Duodenal mucosa (tissue), 2 donors: ENCODE results near the gene EVA1A.

Experiments
- H3K27ac ChIP-seq: one replicate; pipeline ENCODE4 v1.7.0; 2013; ENCODE audit warnings: low read depth, low read length
- H3K27me3 ChIP-seq, 2 donors: one replicate each; pipeline ENCODE4 v1.7.0; 2013; ENCODE audit warnings: low read length in 2 of 2, control low read depth in 1 of 2; ENCODE audit not compliant: insufficient read depth in 2 of 2, control insufficient read depth in 1 of 2
- H3K36me3 ChIP-seq, 2 donors: one replicate each; pipeline ENCODE4 v1.7.0; 2013; ENCODE audit warnings: low read length in 2 of 2, control low read depth in 1 of 2; ENCODE audit not compliant: insufficient read depth in 2 of 2, control insufficient read depth in 1 of 2
- H3K4me1 ChIP-seq, 2 donors: one replicate each; pipeline ENCODE4 v1.7.0; 2013; ENCODE audit warnings: low read length in 2 of 2, control low read depth in 1 of 2; ENCODE audit not compliant: insufficient read depth in 2 of 2, control insufficient read depth in 1 of 2
- H3K4me3 ChIP-seq, 2 donors: one replicate each; pipeline ENCODE4 v1.7.0; 2013; ENCODE audit warnings: low read length in 2 of 2, low read depth in 1 of 2
- H3K9ac ChIP-seq, 2 donors: one replicate each; pipeline ENCODE4 v1.7.0; 2013; ENCODE audit warnings: low read length in 2 of 2, low read depth in 1 of 2
- H3K9me3 ChIP-seq, 2 donors: one replicate each; pipeline ENCODE4 v1.7.0; 2013; ENCODE audit warnings: low read length in 2 of 2, control low read depth in 1 of 2; ENCODE audit not compliant: control insufficient read depth in 1 of 2

EVA1A gene, protein sequence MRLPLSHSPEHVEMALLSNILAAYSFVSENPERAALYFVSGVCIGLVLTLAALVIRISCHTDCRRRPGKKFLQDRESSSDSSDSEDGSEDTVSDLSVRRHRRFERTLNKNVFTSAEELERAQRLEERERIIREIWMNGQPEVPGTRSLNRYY

DNA sequence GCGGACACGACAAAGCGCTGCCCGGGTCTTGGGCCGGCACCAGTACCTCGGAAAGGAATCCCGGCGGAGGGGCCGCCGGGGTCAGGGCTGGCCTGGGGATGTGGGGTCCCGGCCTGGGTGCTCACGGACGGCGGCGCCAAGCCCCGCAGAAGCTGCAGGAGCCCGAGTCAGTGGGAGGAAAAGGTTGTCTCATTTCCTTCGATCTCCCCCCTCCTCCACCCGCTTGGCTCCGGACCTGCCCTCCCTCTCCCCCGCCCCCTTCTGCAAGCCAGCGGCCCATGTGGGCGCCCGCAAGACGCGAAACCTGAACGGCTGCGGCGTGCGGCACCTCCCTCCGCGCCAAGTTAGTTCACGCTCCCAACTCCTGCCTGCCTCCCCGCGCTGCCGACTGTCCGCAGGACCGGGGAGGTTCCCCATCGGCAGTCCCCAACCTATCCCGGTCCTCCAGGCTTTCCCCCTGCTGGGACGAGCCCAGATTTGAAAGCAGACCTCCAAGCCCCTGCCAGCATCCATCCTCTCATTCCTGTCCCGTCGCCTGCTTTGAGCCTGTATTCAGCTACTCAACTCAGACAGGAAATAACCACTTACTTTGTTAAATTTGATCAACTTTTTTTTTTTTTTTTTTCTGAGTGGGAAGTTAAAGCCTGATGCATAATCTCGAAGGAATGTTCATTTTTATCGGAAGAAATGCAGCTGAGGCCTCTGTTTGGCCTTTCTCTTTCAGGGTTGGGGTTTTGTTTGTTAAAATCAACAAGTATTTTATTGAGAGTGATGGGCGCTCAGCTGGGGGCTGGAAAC lies at the start of gene EVA1A:
Gene EVA1A, minus strand, starts transcription at position 172 of the 798 bp plus-strand sequence. CDS start 42,799 bp downstream, outside the sequence.
- no peaks in the 10 kb centered on the region for H3K36me3 ChIP-seq
- H3K9ac ChIP-seq = peak within 1 kb of the TSS; percentile 33 to 35
- peak within 1 kb of the TSS; percentile 69 to 76 for H3K4me3 ChIP-seq
- H3K4me1 ChIP-seq = peaks cover 9 to 12% of the 10 kb centered on the region in 2 donors
- H3K27ac ChIP-seq = peak within 1 kb of the TSS; percentile 55
- H3K27me3 ChIP-seq = no peaks in the 10 kb centered on the region
- no peaks in the 10 kb centered on the region for H3K9me3 ChIP-seq

DNA sequence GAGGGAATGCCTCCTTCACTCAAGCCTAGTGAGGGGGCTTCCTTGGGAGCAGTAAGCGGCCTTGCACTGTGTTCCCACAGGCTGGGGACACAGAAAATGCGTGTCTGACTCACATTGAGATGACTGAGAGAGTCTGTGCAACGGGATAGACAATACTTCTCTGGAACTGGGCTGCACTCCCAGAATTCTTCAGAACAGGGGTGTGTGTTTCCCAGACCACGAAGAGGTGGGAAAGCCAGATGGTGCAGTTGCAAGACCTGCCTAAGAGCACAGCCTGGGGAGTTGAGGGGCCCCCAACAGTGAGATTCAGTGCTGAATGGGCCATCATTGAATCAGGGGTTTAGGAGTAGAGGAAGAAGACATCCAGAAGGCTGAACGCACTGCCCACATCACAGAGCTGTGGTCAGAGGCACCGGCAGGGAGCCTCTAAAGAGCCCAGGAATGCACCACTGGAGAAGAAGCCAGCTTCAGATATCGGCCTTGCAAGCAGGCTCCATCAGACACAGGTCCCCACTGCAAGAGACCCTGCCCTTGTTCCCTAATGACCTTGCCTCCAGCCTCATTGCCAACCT lies 49.3 kb upstream of the EVA1A start:
- Histone ChIP-seq H3K4me3 (no peak overlapping the region), H3K27me3 (peaks cover 2 to 3% of the 10 kb centered on the region in 2 donors), H3K27ac (no peak overlapping the region), H3K36me3 (no peaks in the 10 kb centered on the region), H3K9ac (no peak overlapping the region), H3K9me3 (no peaks in the 10 kb centered on the region), H3K4me1 (peaks cover 8 to 18% of the 10 kb centered on the region in 2 donors)

DNA sequence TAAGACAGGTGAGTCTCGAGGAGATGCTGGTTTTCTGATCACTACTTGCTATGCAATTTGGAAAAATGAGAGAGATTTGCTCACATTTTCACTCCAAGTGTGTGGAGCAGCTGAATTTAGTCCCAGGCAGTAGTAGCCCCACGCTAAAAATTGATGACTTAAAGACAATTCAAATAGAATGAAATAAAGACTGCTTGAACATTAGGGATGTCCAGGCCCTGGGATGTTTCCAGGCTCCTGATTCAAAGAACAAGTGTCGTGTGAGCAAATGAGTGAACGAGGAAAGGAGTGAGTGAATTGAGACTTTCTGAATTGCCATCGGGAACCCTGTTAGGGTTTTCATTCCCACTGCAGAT lies 48.6 kb upstream of the EVA1A start:
- Histone ChIP-seq H3K9ac (no peak overlapping the region), H3K4me3 (no peak overlapping the region), H3K27ac (no peak overlapping the region), H3K9me3 (no peaks in the 10 kb centered on the region), H3K27me3 (peaks cover 2 to 3% of the 10 kb centered on the region in 2 donors), H3K36me3 (no peaks in the 10 kb centered on the region), H3K4me1 (peaks cover 8 to 18% of the 10 kb centered on the region in 2 donors)

DNA sequence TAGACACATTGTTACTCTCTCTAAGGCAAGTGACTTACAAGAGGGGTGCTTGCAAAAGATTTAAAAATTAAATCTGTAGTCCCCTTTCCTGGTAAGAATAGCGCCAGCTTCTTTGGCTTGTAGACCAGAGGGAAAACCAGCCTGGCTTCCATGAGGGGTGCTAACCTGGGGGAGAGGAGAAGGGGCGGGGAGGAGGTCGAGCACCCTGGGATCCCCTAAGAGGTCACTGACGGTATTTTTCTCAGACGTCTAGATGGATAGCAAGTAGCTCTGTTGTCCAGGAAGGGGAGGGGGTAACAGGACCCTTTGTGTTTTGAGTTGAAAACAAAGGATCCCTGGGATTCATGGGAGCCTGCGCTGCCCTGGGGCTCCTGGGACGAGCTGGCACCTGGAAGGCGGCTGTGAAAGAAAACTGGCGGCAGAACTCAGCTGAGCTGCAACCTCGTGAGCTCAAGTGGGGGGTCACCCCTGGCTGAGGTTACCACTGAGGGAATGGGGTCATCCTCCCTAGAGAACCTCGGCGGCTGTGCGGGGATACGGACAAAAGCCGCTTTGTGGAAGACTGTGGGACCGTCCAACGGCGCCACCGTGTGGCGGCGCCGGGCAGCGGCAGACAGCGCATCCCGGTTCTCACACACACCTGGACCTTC lies 48.1 kb upstream of the EVA1A start:
- Histone ChIP-seq H3K9ac (no peak overlapping the region), H3K27me3 (peaks cover 2 to 3% of the 10 kb centered on the region in 2 donors), H3K27ac (no peak overlapping the region), H3K9me3 (no peaks in the 10 kb centered on the region), H3K36me3 (no peaks in the 10 kb centered on the region), H3K4me3 (peak overlapping the region; percentile 49 to 51), H3K4me1 (peaks cover 8 to 18% of the 10 kb centered on the region in 2 donors)

DNA sequence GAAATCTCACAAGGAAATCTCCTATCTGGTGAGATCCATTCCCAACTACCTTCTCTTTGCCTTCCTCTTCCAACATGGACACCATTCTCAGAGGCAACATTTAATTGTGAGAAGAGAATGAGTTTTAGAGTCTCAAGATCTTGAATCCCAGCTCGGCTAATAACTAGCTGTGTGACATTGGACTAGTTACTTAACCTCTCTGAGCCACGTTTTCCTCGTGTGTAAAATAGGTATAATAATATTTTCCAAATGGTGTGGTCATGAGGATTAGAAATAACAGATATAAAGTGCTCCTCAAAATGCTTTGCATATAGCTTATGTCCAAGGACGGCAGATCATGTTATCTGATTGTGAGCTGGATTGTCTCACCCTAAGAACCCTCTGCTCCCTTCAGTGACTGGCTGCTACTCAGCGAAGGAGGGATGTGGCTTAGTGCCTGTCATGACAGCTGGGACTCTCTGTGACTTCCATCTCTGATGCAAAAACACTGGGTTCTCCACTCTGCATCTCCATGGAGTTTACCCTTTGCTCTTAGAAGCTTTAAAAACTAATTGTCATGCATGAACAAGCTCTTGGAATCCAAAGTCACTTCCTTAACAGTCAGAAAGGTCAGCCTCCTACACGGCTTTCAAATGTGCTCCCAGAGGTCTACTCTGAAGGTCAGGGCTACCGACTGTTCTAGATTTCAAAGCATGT lies 47.4 kb upstream of the EVA1A start:
- no peak overlapping the region for H3K27ac ChIP-seq

DNA sequence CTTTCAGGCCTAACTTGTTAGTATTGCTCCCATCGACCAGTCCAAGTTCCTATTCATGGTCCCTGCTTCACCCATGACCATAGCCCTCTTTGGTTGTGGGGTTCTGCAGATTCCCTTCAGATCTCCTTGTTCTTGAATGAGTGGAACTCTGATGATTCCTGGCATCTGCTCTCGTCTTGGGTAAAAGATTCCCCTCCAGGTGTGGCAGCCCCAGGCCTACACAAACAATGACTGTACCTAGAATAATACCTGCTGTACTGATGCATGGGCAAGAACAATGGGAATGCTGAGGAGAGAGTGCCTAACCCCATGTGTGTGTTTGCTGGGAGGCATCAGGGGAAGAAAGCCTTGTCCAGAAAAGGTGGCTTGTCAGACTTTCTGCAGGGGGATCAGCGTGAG lies 46.7 kb upstream of the EVA1A start:
- Histone ChIP-seq H3K36me3 (no peaks in the 10 kb centered on the region), H3K27me3 (peaks cover 2 to 3% of the 10 kb centered on the region in 2 donors), H3K9me3 (no peaks in the 10 kb centered on the region), H3K27ac (no peak overlapping the region), H3K4me1 (peaks cover 11 to 26% of the 10 kb centered on the region in 2 donors), H3K4me3 (no peak overlapping the region), H3K9ac (no peak overlapping the region)

More for the DNA sequence above, 47.4 kb upstream of the EVA1A start:
- no peak overlapping the region for H3K4me3 ChIP-seq
- peaks cover 8 to 23% of the 10 kb centered on the region in 2 donors for H3K4me1 ChIP-seq
- H3K27me3 ChIP-seq = peaks cover 2 to 3% of the 10 kb centered on the region in 2 donors
- no peaks in the 10 kb centered on the region for H3K36me3 ChIP-seq
- H3K9ac ChIP-seq = no peak overlapping the region
- H3K9me3 ChIP-seq = no peaks in the 10 kb centered on the region

DNA sequence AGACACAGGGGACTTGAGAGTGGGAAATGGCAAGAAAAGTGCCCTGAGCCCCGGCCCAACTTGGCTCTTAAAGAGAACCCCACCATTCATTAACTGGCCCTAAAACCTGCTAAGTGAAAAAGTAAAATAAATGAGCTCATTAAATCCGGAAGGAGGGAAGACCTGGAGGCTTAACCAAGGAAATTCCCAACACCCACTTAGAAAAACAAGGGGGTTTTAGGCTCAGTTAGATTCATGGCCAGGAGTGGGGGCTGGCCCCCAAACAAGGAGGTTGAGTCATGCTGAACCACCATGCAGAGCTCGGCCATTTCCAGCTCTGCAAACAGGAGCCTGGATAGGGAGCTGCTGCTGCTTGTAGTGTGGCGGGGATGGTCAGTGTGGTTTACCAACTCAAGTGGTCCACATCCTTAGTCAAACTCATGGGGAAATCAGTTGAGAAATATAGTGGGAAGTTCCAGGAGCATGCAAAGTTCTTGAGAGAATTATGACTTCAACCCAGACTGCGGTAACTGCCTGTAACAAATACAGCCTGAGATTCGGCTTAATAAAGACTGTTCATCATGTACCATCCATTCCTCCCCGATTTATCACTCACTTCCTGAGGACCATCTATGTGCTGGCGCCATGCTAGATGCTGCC lies 46.1 kb upstream of the EVA1A start:
- Histone ChIP-seq H3K4me1 (peaks cover 15 to 30% of the 10 kb centered on the region in 2 donors), H3K36me3 (no peaks in the 10 kb centered on the region), H3K4me3 (no peak overlapping the region), H3K27ac (no peak overlapping the region), H3K27me3 (peaks cover 2 to 3% of the 10 kb centered on the region in 2 donors), H3K9ac (no peak overlapping the region), H3K9me3 (no peaks in the 10 kb centered on the region)

DNA sequence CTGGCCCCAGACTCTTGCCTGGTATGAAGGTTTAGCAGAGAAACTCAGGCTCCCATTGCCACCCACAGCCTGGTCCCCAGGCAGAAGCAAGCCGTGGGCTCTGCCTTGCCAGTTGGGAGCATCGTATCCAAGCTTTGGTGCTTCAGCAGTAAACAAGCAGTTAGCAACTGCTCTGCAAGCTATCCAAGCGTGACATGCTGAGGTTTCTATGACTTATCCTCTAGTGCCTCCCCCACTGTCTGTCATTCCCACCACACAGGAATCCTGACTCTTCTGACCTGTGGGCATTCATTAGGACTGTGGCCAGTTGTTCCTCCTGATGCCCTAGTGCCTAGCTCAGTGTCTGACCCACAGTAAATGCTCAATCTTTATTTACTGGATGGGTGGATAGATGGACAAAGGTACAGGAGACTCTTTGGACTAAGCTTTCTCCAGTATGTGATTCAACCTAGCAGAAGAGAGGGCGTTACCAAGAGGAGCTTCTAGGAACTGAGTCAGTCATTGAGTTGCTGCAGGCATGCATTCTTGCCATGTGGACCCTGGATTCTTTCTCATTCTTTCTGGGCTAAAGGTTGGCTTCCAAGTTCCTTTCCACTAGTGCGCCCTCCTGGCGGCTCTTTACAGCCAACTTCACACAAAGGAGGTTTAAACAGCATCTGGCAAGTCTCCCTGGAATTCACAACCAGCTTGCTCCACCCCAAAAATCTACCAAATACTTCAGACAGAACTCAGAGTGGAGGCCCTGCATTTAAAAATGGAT lies 45.2 kb upstream of the EVA1A start:
- no peaks in the 10 kb centered on the region for H3K9me3 ChIP-seq
- no peaks in the 10 kb centered on the region for H3K36me3 ChIP-seq
- no peak overlapping the region for H3K4me3 ChIP-seq
- H3K27ac ChIP-seq = no peak overlapping the region
- no peak overlapping the region for H3K9ac ChIP-seq
- H3K4me1 ChIP-seq = peaks cover 15 to 30% of the 10 kb centered on the region in 2 donors
- H3K27me3 ChIP-seq = peaks cover 0 to 3% of the 10 kb centered on the region in 2 donors

DNA sequence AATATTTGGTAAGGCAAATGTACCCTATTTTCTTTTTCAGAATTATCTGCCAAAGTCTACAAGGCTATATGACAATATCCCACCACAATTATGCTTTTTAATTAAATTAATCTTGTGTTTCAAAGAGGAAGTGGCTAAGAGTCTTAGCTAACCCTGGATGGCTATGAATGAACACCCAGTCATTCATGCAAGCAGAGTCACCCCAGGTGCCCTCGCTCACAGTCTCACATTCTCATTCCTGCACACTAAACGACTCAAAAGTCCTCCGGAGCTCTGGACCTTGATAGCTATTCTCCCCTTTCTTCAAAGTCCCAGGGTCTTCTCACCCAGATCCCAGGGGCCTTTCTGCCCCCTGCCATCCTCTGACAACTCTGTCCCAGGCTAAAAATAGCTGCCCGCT lies 43.7 kb upstream of the EVA1A start:
- Histone ChIP-seq H3K4me3 (no peak overlapping the region), H3K4me1 (peaks cover 25 to 34% of the 10 kb centered on the region in 2 donors), H3K9me3 (no peaks in the 10 kb centered on the region), H3K9ac (no peak overlapping the region), H3K27me3 (peaks cover 0 to 3% of the 10 kb centered on the region in 2 donors), H3K36me3 (no peaks in the 10 kb centered on the region), H3K27ac (no peak overlapping the region)
